HepG2 (cell line): Measurements from ENCODE around the gene C21orf58. TPM values are rescaled to one million over a fixed set of nuclear protein-coding genes. Genes with fewer than 3 reads are reported as not detected.

Source experiments
- AGO1 ChIP-seq: fragments of 200-400 bp; formaldehyde crosslinking; IDR thresholded peaks from 2 replicates; pipeline ENCODE4 v1.6.1; 2017; ENCODE audit warnings: mild to moderate bottlenecking, low read depth, low read length, moderate library complexity; ENCODE audit not compliant: poor library complexity, severe bottlenecking
- DDIT3 ChIP-seq: sonication (generic); formaldehyde crosslinking; IDR thresholded peaks from 2 replicates; pipeline ENCODE4 v1.4.0; 2020; ENCODE audit warnings: mild to moderate bottlenecking, missing genetic modification reagents
- FOSL2 ChIP-seq: sonication (generic); formaldehyde crosslinking; IDR thresholded peaks from 2 replicates; pipeline ENCODE4 v1.4.0; 2020; ENCODE audit warnings: missing genetic modification reagents
- FOXJ3 ChIP-seq: sonication (generic); formaldehyde crosslinking; IDR thresholded peaks from 2 replicates; pipeline ENCODE4 v1.4.0; 2020; ENCODE audit warnings: missing genetic modification reagents, mild to moderate bottlenecking, borderline replicate concordance
- FUBP1 ChIP-seq: sonication (generic); formaldehyde crosslinking; IDR thresholded peaks from 2 replicates; pipeline ENCODE4 v1.5.1; 2020; ENCODE audit warnings: missing genetic modification reagents, mild to moderate bottlenecking, borderline replicate concordance
- GPN1 ChIP-seq: sonication (generic); formaldehyde crosslinking; IDR thresholded peaks from 2 replicates; pipeline ENCODE4 v1.5.1; 2020; ENCODE audit warnings: missing genetic modification reagents, borderline replicate concordance
- HOXD1 ChIP-seq: sonication (generic); formaldehyde crosslinking; IDR thresholded peaks from 2 replicates; pipeline ENCODE4 v1.5.0; 2020; ENCODE audit warnings: missing genetic modification reagents
- MLX ChIP-seq: IDR thresholded peaks from 2 replicates; pipeline ENCODE4 v1.6.1; 2016
- MYC ChIP-seq: sonication (generic); formaldehyde crosslinking; IDR thresholded peaks from 2 replicates; pipeline ENCODE4 v1.9.0; 2021; ENCODE audit warnings: missing genetic modification reagents, borderline replicate concordance
- PRDM10 ChIP-seq: sonication (generic); formaldehyde crosslinking; IDR thresholded peaks from 2 replicates; pipeline ENCODE4 v1.4.0; 2020; ENCODE audit warnings: low read depth, missing genetic modification reagents
- RAD21 ChIP-seq: fragments of 450-650 bp; formaldehyde crosslinking; IDR thresholded peaks from 2 replicates; pipeline ENCODE4 v1.5.0; 2020; ENCODE audit warnings: mild to moderate bottlenecking
- RFX5 ChIP-seq: IDR thresholded peaks from 2 replicates; pipeline ENCODE4 v1.6.1; 2011; ENCODE audit warnings: low read depth, low read length, improper control_type of control experiment
- SCMH1 ChIP-seq: sonication (generic); formaldehyde crosslinking; IDR thresholded peaks from 2 replicates; pipeline ENCODE4 v1.9.0; 2021; ENCODE audit warnings: missing genetic modification reagents, mild to moderate bottlenecking, borderline replicate concordance
- SMC3 ChIP-seq: IDR thresholded peaks from 2 replicates; pipeline ENCODE4 v1.6.1; 2011; ENCODE audit warnings: low read length, improper control_type of control experiment
- TCF7L2 ChIP-seq: IDR thresholded peaks from 2 replicates; pipeline ENCODE4 v1.6.1; 2011; ENCODE audit warnings: mild to moderate bottlenecking, low read depth, low read length, moderate library complexity
- ZBTB8A ChIP-seq: sonication (generic); formaldehyde crosslinking; IDR thresholded peaks from 2 replicates; pipeline ENCODE4 v1.4.0; 2020; ENCODE audit warnings: mild to moderate bottlenecking, low read depth, missing genetic modification reagents, borderline replicate concordance
- ZNF160 ChIP-seq: sonication (generic); formaldehyde crosslinking; IDR thresholded peaks from 2 replicates; pipeline ENCODE4 v1.8.0; 2022; ENCODE audit warnings: mild to moderate bottlenecking, inconsistent platforms, missing genetic modification reagents
- ZNF33A ChIP-seq: sonication (generic); formaldehyde crosslinking; IDR thresholded peaks from 2 replicates; pipeline ENCODE4 v1.5.1; 2020; ENCODE audit warnings: missing genetic modification reagents, mild to moderate bottlenecking, moderate library complexity, borderline replicate concordance
- ZNF383 ChIP-seq: sonication (generic); formaldehyde crosslinking; IDR thresholded peaks from 2 replicates; pipeline ENCODE4 v1.4.0; 2020; ENCODE audit warnings: missing genetic modification reagents, mild to moderate bottlenecking, borderline replicate concordance
- ZNF510 ChIP-seq: sonication (generic); formaldehyde crosslinking; IDR thresholded peaks from 2 replicates; pipeline ENCODE4 v1.4.0; 2020; ENCODE audit warnings: low read depth, mild to moderate bottlenecking, missing genetic modification reagents
- ZNF777 ChIP-seq: sonication (generic); formaldehyde crosslinking; IDR thresholded peaks from 2 replicates; pipeline ENCODE4 v1.4.0; 2020; ENCODE audit warnings: missing genetic modification reagents
- polyA plus RNA-seq, 8 experiments: library from polyadenylated mRNA; depleted of rRNA in 3 of 8; stranded (reverse) in 7 of 8; unstranded in 1 of 8; fragments of >200 nt; fragmentation: Illumina TruSeq in 4 of 8; extraction: Trizol in 4 of 8; gene quantifications; 2 replicates each; pipeline versions ENCODE4 v1.2.1 to v1.2.3, GENCODE V29; 2011 to 2016; ENCODE audit warnings: low read depth in 4 of 8, missing spikeins in 1 of 8, mixed read lengths in 1 of 8; ENCODE audit not compliant: insufficient read depth in 1 of 8
- total RNA-seq, 5 experiments: library from RNA; depleted of rRNA; stranded (reverse); fragments of >200 nt; fragmentation: Illumina TruSeq; extraction: Trizol; gene quantifications; 2 replicates each; pipeline ENCODE4 v1.2.3, GENCODE V29; 2016; ENCODE audit warnings: low read depth in 1 of 5

C21orf58 gene
- total and polyA plus RNA-seq, 2 of the 13 experiments (the other 11 are each of a cell fraction or from before 2014, with no cell fraction given) = 3.5 to 6.8 TPM

- TF ChIP-seq AGO1 (peak; percentile 51), RFX5 (no peak), HOXD1 (CRISPR knock-in tag) (peak; percentile 67; the same call in 1 of the 2 replicates), ZNF777 (CRISPR knock-in tag) (peak; percentile 68; the same call in 1 of the 2 replicates), FUBP1 (CRISPR knock-in tag) (no peak), SMC3 (no peak), TCF7L2 (no peak), PRDM10 (CRISPR knock-in tag) (no peak), ZNF33A (CRISPR knock-in tag) (no peak), ZBTB8A (no peak), GPN1 (CRISPR knock-in tag) (no peak), MYC (CRISPR knock-in tag) (peak; percentile 90), ZNF383 (CRISPR knock-in tag) (no peak), DDIT3 (CRISPR knock-in tag) (no peak), MLX (CRISPR knock-in tag) (no peak), ZNF510 (no peak), FOXJ3 (CRISPR knock-in tag) (no peak), ZNF160 (CRISPR knock-in tag) (0 out of 2 replicates have a peak, but pooled peaks have one; percentile 1), SCMH1 (CRISPR knock-in tag) (no peak), RAD21 (CRISPR knock-in tag) (peak; percentile 52; the same call in 1 of the 2 replicates), FOSL2 (peak; percentile 35)
These were observed 37.7 kb downstream of the C21orf58 start, which contains the start of gene YBEY (continued) for GRCh38 chr21:46285761-46286647.
